GM19372 (cell line): ENCODE results near the gene PLEKHM2.

Source experiments
- ATAC-seq: cut with Tn5 transposase; IDR thresholded peaks from one replicate; pipeline ENCODE4 v1.9.1; 2021; ENCODE audit warnings: mild to moderate bottlenecking, low read depth, moderate library complexity; ENCODE audit not compliant: unreplicated experiment

The PLEKHM2 gene

DNA sequence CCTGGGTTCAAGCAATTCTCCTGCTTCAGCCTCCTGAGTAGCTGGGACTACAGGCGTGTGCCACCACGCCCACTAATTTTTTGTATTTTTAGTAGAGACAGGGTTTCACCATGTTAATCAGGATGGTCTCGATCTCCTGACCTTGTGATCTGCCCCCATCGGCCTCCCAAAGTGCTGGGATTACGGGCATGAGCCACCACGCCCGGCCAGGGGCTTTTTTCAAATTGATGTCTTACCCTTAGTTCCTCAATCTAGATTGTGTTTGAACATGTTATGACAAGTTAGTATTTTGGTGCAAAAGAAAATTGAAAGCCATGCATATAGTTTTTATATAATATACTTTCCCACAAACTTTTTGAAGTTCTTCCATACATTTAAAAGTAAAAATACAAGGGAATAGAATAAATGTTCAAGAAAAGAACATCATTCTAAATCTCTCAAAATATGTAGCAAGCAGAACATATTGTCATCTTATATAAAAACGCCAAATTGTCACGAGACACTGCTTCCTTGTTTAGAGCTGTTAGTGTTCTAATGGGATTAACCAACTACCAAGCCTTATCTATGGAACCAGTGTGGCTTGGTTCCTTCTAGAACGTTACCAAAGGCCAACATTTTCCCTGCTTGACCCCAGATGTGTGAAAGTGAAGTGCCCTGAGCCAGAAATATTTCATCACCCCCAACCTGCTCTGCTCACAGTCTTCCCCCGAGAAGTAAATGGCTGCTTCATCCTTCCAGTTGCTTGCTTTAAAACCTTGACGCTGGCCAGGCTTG is 9.5 kb upstream of the PLEKHM2 start:
- ATAC-seq = no peak

- no peak for ATAC-seq
Measured at GRCh38 chr1:15676010-15676409, 8.1 kb upstream of the PLEKHM2 start.

GRCh38 chr1:15676688-15677661 is 7.1 kb upstream of the PLEKHM2 start:
- ATAC-seq = no peak

DNA sequence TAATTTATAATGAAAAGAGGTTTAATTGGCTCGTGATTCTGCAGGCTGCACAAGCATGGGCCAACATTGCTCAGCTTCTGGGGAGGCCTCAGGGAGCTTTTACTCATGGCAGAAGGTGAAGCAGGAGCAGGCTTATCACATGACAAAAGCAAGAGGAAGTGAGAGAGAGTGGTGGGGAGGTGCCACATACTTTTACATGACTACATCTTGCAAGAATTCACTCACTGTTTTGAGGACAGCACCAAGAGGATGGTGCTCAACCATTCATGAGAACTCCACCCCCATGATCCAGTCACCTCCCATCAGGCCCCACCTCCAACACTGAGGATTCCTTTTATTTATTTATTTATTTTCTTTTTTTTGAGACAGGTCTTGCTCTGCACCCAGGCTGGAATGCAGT is 5.5 kb upstream of the PLEKHM2 start:
- ATAC-seq = no peak

- ATAC-seq = no peak
Measured at GRCh38 chr1:15680131-15680530, 4.0 kb upstream of the PLEKHM2 start.

DNA sequence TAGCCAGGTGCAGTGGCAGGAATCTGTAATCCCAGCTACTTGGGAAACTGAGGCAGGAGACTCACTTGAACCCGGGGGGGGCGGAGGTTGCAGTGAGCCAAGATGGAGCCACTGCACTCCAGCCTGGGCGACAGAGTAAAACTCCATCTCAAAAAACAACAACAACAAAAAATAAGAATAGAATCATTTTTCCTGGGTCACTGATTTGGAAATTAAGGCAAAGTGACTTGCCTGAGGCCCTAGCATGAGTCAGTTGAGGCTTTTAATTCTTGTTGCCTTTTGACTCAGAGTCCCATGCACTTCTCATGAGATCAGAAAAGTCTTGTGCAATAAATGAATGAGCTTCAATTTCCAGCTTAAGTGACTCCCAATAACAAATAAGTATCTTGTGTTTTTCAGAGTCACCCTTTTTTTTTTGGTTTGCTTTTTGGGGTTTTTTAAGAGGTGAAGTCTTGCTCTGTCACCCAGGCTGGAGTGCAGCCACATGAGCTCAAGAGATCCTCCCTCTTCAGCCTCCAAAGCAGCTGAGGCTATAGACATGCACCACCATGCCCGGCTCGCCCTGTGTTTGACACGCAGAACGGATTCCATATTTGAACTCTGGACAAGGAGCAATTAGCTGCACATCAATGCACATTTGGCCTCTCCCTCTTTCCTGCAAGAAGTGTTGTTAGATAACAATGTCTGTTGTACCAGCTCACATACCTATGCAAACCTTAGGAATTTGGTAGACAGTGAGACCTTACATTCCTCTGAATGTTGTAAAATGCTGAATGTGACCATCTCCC is 3.4 kb upstream of the PLEKHM2 start:
- no peak for ATAC-seq

GRCh38 chr1:15681349-15682292 is 2.5 kb upstream of the PLEKHM2 start:
- ATAC-seq = no peak

- ATAC-seq = no peak
Measured at GRCh38 chr1:15682936-15683341, 1.2 kb upstream of the PLEKHM2 start.

DNA sequence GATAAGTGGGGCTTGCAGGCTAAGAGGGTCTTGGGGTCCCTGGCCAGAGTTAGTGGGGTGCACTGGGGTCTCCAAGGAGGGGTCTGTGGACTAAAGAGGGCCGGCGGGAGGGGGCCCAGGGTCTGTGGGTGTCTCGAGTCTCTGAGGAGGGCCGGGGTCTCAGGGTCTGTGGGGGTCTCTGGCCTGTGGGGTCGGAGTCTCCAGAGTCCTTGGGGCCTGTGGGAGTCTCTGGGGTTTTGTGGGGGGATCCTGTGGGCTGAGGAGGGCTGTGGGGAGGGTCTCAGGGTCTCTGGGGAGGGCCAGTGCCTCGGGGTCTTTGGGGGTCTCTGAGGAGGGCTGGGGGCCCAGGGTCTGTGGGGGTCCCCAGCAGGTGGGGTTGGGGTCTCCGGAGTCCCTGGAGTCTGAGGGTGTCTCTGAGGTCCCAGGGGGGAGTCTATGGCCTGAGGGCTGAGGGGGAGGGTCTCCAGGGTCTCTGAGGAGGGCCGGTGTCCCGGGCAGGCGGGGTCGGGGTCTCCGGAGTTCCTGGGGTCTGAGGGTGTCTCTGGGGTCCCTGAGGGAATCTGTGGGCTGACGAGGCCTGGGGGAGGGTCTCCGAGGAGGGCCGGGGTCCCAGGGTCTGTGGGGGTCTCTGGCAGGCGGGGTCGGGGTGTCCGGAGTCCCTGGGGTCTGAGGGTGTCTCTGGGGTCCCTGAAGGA is 628 bp upstream of the PLEKHM2 start:
- ATAC-seq = no peak

GRCh38 chr1:15684468-15685291 is 560 bp downstream of the PLEKHM2 start:
- no peak for ATAC-seq

- ATAC-seq = no peak
Measured at GRCh38 chr1:15685820-15686219, 1.7 kb downstream of the PLEKHM2 start.

GRCh38 chr1:15687446-15687845 is 3.3 kb downstream of the PLEKHM2 start:
- ATAC-seq = no peak

GRCh38 chr1:15690317-15690716 is 6.2 kb downstream of the PLEKHM2 start:
- ATAC-seq = no peak

GRCh38 chr1:15691434-15692032 is 7.4 kb downstream of the PLEKHM2 start:
- no peak for ATAC-seq

DNA sequence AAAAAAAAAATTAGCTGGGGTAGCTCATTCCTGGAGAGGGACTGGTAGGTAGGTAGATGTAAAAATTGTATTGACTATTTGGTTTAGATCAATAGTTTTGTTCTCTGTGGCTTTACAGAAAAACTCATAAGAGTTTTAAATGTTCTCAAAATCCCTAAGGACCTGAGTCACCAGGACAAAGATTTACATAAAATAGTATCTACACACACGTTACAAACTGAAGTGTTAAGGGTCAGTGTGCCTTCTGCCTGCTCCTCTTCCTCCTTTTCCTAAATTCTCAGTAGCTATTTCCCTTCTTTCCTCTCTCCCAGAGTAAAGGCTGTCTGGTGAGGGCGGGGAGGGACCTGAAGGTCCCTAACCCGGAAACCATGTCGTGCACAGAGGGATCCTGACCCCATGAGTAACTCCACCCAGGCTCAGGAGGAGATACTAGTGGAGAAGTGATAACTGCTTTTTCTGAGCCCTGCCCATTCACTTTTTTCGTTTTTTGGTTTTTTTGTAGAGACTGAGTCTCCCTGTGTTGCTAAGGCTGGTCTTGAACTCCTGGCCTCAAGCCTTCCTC is 8.1 kb downstream of the PLEKHM2 start:
- no peak for ATAC-seq

- ATAC-seq = no peak
Measured at GRCh38 chr1:15693371-15693770, 9.3 kb downstream of the PLEKHM2 start.

DNA sequence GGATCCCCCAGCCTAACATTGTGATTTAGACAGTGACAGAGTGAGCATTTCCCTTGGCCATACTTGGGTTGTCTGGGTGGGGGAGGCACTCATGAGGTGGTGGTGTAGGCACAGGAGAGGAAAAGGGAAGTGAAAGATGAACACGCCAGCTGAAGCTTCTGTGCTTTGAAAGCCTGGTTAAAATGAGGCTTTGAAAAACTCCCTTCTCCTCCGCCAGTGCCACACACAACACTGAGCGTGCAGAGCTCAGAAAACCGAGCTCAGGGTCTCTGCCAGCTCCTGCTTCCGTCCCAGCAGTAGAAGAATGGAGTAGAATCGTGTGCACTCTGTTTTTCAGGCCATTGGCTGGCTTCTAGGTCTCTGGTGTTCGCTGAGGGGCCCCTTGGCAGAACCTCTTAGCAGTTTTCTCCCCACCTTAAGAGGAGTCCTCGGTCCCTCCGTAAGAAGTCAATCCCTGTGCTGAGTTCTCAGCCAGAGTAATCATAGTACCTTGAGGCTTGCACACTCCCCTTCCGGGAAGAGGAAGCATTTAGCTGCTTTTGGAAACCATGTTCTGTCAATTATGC is 12.9 kb downstream of the PLEKHM2 start:
- peak; percentile 92 for ATAC-seq
